ENCODE results near the gene RPSA.

DNA sequence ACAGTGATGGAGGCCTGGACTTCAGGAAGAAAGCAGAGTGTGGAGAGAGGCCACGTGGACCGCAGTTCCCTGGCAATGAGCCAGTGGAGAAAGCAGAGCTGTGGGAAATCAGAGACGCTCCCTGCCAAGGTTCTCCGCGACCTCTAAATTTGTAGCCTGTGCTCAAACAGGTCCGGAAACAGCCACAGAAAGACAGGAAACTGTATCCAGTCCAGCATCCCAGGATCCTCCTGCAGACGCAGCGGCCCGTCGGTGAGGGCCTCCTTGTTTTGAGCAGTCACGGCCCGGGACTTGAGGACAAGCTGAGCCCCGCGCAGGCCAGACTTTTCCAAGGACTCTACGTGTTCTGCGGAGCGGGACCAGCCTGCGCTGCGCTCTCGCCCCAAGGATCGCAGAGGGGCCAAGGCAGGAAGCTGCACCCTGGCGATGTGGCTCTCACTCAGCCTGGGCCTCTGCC is 22.3 kb downstream of the RPSA start:
- TF ChIP-seq, protein P1, sequence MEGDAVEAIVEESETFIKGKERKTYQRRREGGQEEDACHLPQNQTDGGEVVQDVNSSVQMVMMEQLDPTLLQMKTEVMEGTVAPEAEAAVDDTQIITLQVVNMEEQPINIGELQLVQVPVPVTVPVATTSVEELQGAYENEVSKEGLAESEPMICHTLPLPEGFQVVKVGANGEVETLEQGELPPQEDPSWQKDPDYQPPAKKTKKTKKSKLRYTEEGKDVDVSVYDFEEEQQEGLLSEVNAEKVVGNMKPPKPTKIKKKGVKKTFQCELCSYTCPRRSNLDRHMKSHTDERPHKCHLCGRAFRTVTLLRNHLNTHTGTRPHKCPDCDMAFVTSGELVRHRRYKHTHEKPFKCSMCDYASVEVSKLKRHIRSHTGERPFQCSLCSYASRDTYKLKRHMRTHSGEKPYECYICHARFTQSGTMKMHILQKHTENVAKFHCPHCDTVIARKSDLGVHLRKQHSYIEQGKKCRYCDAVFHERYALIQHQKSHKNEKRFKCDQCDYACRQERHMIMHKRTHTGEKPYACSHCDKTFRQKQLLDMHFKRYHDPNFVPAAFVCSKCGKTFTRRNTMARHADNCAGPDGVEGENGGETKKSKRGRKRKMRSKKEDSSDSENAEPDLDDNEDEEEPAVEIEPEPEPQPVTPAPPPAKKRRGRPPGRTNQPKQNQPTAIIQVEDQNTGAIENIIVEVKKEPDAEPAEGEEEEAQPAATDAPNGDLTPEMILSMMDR (IDR thresholded peaks at IDR 0.05), result no peak
- no peak for TF ChIP-seq POLR2A (IDR thresholded peaks at IDR 0.05)
